Measurements from ENCODE around the gene PTPRD.
A peak's percentile ranks its signal among the peaks of the same experiment; 100 is the strongest.

PTPRD gene

DNA sequence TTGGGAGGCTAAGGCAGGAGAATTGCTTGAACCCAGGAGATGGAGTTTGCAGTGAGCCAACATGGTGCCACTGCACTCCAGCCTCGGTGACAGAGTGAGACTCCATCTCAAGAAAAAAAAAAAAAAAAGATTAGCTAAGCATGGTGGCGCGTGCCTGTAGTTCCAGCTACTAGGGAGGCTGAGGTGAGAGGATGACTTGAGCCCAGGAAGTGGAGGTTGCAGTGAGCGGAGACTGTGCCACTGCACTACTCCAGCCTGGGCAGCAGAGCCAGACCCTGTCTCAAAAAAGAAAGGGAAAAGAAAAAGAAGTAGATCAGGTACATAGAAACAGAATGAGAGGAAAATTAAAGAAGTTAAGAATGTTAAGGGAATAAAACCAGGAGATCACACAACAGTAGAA, 1886.1 kb downstream of the PTPRD start:
- H3K36me3 ChIP-seq (ENCODE audit: control insufficient read depth, insufficient read depth, low read length): peaks cover 10% of the 10 kb centered on the region
- WGBS, 2 experiments (ENCODE audit: insufficient coverage in 2 of 2): 96 to 100% methylated on average over 2 of the region's 4 CpGs
- H3K4me1 ChIP-seq (ENCODE audit: control insufficient read depth, insufficient read depth, low read length, poor library complexity, severe bottlenecking): peaks cover 3% of the 10 kb centered on the region
- H3K9me3 ChIP-seq (ENCODE audit: control insufficient read depth, low read length): no peaks in the 10 kb centered on the region
- H3K27ac ChIP-seq (ENCODE audit: low read depth, low read length, severe bottlenecking): no peak overlapping the region
- no peak overlapping the region for H3K4me3 ChIP-seq (ENCODE audit: extremely low read depth, insufficient read depth, low read length, poor library complexity, severe bottlenecking)

- Histone ChIP-seq H3K27ac (ENCODE audit: low read depth, low read length, severe bottlenecking) (no peak overlapping the region), H3K4me3 (ENCODE audit: extremely low read depth, insufficient read depth, low read length, poor library complexity, severe bottlenecking) (no peak overlapping the region), H3K9me3 (ENCODE audit: control insufficient read depth, low read length) (no peaks in the 10 kb centered on the region), H3K4me1 (ENCODE audit: control insufficient read depth, insufficient read depth, low read length, poor library complexity, severe bottlenecking) (peaks cover 5% of the 10 kb centered on the region), H3K36me3 (ENCODE audit: control insufficient read depth, insufficient read depth, low read length) (peaks cover 10% of the 10 kb centered on the region)
- WGBS, 2 experiments (ENCODE audit: insufficient coverage in 2 of 2): no CpG with 5 or more reads among the region's 1 CpG
Measured at GRCh38 chr9:8725635-8726034, 1887.2 kb downstream of the PTPRD start.

DNA sequence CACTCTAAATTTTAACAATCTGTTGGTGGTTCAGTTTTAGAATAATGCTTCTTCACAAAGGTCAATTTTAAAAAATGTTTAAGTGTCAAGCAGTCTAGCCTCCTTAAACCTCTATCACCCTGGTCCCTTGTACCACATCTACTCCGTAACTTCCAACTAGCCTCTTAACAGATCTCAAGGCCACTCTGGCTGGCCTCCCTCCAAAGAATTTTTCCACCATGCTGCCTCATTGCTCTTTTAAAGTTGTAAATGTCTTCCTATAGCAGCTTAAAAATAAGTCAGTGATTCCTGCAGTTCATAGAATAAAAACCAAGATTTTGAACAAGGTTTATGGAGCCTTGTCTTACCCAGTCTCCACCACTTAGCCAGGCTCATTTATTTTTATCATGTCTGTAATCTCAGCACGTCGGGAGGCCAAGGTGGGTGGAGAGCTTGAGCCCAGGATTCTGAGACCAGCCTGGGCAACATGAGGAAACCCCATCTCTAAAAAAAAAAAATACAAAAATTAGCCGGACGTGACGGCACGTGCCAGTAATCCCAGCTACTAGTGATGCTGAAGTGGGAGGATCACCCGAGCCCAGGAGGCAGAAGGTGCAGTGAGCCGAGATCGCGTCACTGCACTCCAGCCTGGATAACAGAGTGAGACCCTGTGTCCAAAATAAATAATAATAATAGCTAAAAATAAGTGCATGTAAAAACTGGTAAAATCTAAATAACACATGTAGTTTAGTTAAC, 1888.4 kb downstream of the PTPRD start:
- Histone ChIP-seq H3K9me3 (ENCODE audit: control insufficient read depth, low read length) (no peaks in the 10 kb centered on the region), H3K4me3 (ENCODE audit: extremely low read depth, insufficient read depth, low read length, poor library complexity, severe bottlenecking) (no peak overlapping the region), H3K36me3 (ENCODE audit: control insufficient read depth, insufficient read depth, low read length) (peaks cover 6% of the 10 kb centered on the region), H3K4me1 (ENCODE audit: control insufficient read depth, insufficient read depth, low read length, poor library complexity, severe bottlenecking) (peaks cover 16% of the 10 kb centered on the region), H3K27ac (ENCODE audit: low read depth, low read length, severe bottlenecking) (no peak overlapping the region)
- 87 to 91% methylated on average over 4 to 8 of the region's 11 CpGs for WGBS, 2 experiments (ENCODE audit: insufficient coverage in 2 of 2)

- 95 to 100% methylated on average over 2 to 4 of the region's 5 CpGs for WGBS, 2 experiments (ENCODE audit: insufficient coverage in 2 of 2)
- peaks cover 25% of the 10 kb centered on the region for H3K4me1 ChIP-seq (ENCODE audit: control insufficient read depth, insufficient read depth, low read length, poor library complexity, severe bottlenecking)
- H3K27ac ChIP-seq (ENCODE audit: low read depth, low read length, severe bottlenecking): no peak overlapping the region
Measured at GRCh38 chr9:8723195-8723594, 1889.6 kb downstream of the PTPRD start.

GRCh38 chr9:8719833-8720486, 1892.8 kb downstream of the PTPRD start:
- H3K27ac ChIP-seq (ENCODE audit: low read depth, low read length, severe bottlenecking): no peak overlapping the region
- peaks cover 36% of the 10 kb centered on the region for H3K4me1 ChIP-seq (ENCODE audit: control insufficient read depth, insufficient read depth, low read length, poor library complexity, severe bottlenecking)
- WGBS, 2 experiments (ENCODE audit: insufficient coverage in 2 of 2): no CpG with 5 or more reads among the region's 1 CpG
- H3K36me3 ChIP-seq (ENCODE audit: control insufficient read depth, insufficient read depth, low read length): no peaks in the 10 kb centered on the region
- no peak overlapping the region for H3K4me3 ChIP-seq (ENCODE audit: extremely low read depth, insufficient read depth, low read length, poor library complexity, severe bottlenecking)
- no peaks in the 10 kb centered on the region for H3K9me3 ChIP-seq (ENCODE audit: control insufficient read depth, low read length)

More at GRCh38 chr9:8723195-8723594, 1889.6 kb downstream of the PTPRD start:
- Histone ChIP-seq H3K4me3 (ENCODE audit: extremely low read depth, insufficient read depth, low read length, poor library complexity, severe bottlenecking) (no peak overlapping the region), H3K9me3 (ENCODE audit: control insufficient read depth, low read length) (no peaks in the 10 kb centered on the region), H3K36me3 (ENCODE audit: control insufficient read depth, insufficient read depth, low read length) (no peaks in the 10 kb centered on the region)

GRCh38 chr9:8718121-8718725, 1894.6 kb downstream of the PTPRD start:
- no peaks in the 10 kb centered on the region for H3K9me3 ChIP-seq (ENCODE audit: control insufficient read depth, low read length)
- no peak overlapping the region for H3K4me3 ChIP-seq (ENCODE audit: extremely low read depth, insufficient read depth, low read length, poor library complexity, severe bottlenecking)
- H3K4me1 ChIP-seq (ENCODE audit: control insufficient read depth, insufficient read depth, low read length, poor library complexity, severe bottlenecking): peaks cover 33% of the 10 kb centered on the region
- no peaks in the 10 kb centered on the region for H3K36me3 ChIP-seq (ENCODE audit: control insufficient read depth, insufficient read depth, low read length)
- 51 to 63% methylated on average over 2 of the region's 4 CpGs for WGBS, 2 experiments (ENCODE audit: insufficient coverage in 2 of 2)
- peak overlapping the region; percentile 56 for H3K27ac ChIP-seq (ENCODE audit: low read depth, low read length, severe bottlenecking)

GRCh38 chr9:8717146-8717545, 1895.7 kb downstream of the PTPRD start:
- no peaks in the 10 kb centered on the region for H3K36me3 ChIP-seq (ENCODE audit: control insufficient read depth, insufficient read depth, low read length)
- 86 to 94% methylated on average over 1 to 2 of the region's 3 CpGs for WGBS, 2 experiments (ENCODE audit: insufficient coverage in 2 of 2)
- no peak overlapping the region for H3K4me3 ChIP-seq (ENCODE audit: extremely low read depth, insufficient read depth, low read length, poor library complexity, severe bottlenecking)
- H3K9me3 ChIP-seq (ENCODE audit: control insufficient read depth, low read length): no peaks in the 10 kb centered on the region
- H3K4me1 ChIP-seq (ENCODE audit: control insufficient read depth, insufficient read depth, low read length, poor library complexity, severe bottlenecking): peaks cover 33% of the 10 kb centered on the region
- H3K27ac ChIP-seq (ENCODE audit: low read depth, low read length, severe bottlenecking): no peak overlapping the region

- Histone ChIP-seq H3K4me1 (ENCODE audit: control insufficient read depth, insufficient read depth, low read length, poor library complexity, severe bottlenecking) (peaks cover 32% of the 10 kb centered on the region), H3K36me3 (ENCODE audit: control insufficient read depth, insufficient read depth, low read length) (no peaks in the 10 kb centered on the region), H3K27ac (ENCODE audit: low read depth, low read length, severe bottlenecking) (no peak overlapping the region), H3K4me3 (ENCODE audit: extremely low read depth, insufficient read depth, low read length, poor library complexity, severe bottlenecking) (no peak overlapping the region), H3K9me3 (ENCODE audit: control insufficient read depth, low read length) (no peaks in the 10 kb centered on the region)
- WGBS, 2 experiments (ENCODE audit: insufficient coverage in 2 of 2): no CpG with 5 or more reads among the region's 2 CpGs
Measured at GRCh38 chr9:8715788-8716187, 1897.0 kb downstream of the PTPRD start.

GRCh38 chr9:8713811-8714165, 1899.0 kb downstream of the PTPRD start:
- Histone ChIP-seq H3K36me3 (ENCODE audit: control insufficient read depth, insufficient read depth, low read length) (no peaks in the 10 kb centered on the region), H3K4me1 (ENCODE audit: control insufficient read depth, insufficient read depth, low read length, poor library complexity, severe bottlenecking) (peaks cover 16% of the 10 kb centered on the region), H3K4me3 (ENCODE audit: extremely low read depth, insufficient read depth, low read length, poor library complexity, severe bottlenecking) (no peak overlapping the region), H3K27ac (ENCODE audit: low read depth, low read length, severe bottlenecking) (no peak overlapping the region), H3K9me3 (ENCODE audit: control insufficient read depth, low read length) (no peaks in the 10 kb centered on the region)
- 70 to 80% methylated on average over 1 to 4 of the region's 8 CpGs for WGBS, 2 experiments (ENCODE audit: insufficient coverage in 2 of 2)

DNA sequence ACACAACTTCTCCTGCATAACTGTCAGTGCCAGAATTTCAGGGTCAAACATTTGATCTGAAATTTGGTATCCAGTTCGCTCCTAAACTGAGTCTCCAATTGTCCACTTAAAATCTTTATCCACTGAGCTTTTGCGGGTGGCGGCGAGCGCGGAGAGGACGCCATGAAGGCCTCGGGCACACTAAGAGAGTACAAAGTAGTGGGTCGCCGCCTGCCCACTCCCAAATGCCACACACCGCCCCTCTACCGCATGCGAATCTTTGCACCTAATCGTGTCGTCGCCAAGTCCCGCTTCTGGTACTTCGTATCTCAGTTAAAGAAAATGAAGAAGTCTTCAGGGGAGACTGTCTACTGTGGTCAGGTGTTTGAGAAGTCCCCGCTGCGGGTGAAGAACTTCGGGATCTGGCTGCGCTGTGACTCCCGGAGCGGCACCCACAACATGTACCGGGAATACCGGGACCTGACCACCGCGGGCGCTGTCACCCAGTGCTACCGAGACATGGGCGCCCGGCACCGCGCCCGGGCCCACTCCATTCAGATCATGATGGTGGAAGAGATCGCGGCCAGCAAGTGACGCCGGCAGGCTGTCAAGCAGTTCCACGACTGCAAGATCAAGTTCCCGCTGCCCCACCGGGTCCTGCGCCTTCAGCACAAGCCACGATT, 1899.5 kb downstream of the PTPRD start:
- no peaks in the 10 kb centered on the region for H3K9me3 ChIP-seq (ENCODE audit: control insufficient read depth, low read length)
- no peak overlapping the region for H3K27ac ChIP-seq (ENCODE audit: low read depth, low read length, severe bottlenecking)
- WGBS, 2 experiments (ENCODE audit: insufficient coverage in 2 of 2): 95 to 98% methylated on average over 25 to 40 of the region's 44 CpGs
- no peak overlapping the region for H3K4me3 ChIP-seq (ENCODE audit: extremely low read depth, insufficient read depth, low read length, poor library complexity, severe bottlenecking)
- H3K4me1 ChIP-seq (ENCODE audit: control insufficient read depth, insufficient read depth, low read length, poor library complexity, severe bottlenecking): peaks cover 11% of the 10 kb centered on the region
- no peaks in the 10 kb centered on the region for H3K36me3 ChIP-seq (ENCODE audit: control insufficient read depth, insufficient read depth, low read length)

Measured in mesodermal cell (in vitro differentiated cells).